Adipocyte (in vitro differentiated cells): ENCODE data around the gene CTSL.

Source experiments
- DNase-seq: peaks from one replicate; pipeline ENCODE4 v3.0.0-alpha.2; 2015; ENCODE audit warnings: low read depth
- H3K27me3 ChIP-seq: replicated peaks from 2 replicates; pipeline ENCODE4 v1.7.0; 2013; ENCODE audit warnings: mild to moderate bottlenecking, low read length, moderate library complexity; ENCODE audit not compliant: control insufficient read depth, insufficient read depth
- H3K36me3 ChIP-seq: 2 replicates; pipeline ENCODE4 v1.7.0; 2013; ENCODE audit warnings: low read length, mild to moderate bottlenecking, moderate library complexity; ENCODE audit not compliant: control insufficient read depth, insufficient read depth, severe bottlenecking
- H3K4me1 ChIP-seq: 2 replicates; pipeline ENCODE4 v1.7.0; 2013; ENCODE audit warnings: mild to moderate bottlenecking, low read length, moderate library complexity; ENCODE audit not compliant: control insufficient read depth, insufficient read depth
- H3K4me3 ChIP-seq: 2 replicates; pipeline ENCODE4 v1.7.0; 2013; ENCODE audit warnings: mild to moderate bottlenecking, low read length, moderate library complexity
- H3K9ac ChIP-seq: 2 replicates; pipeline ENCODE4 v1.7.0; 2013; ENCODE audit warnings: mild to moderate bottlenecking, low read length, moderate library complexity
- H3K9me3 ChIP-seq: 2 replicates; pipeline ENCODE4 v1.7.0; 2013; ENCODE audit warnings: mild to moderate bottlenecking, low read length, moderate library complexity; ENCODE audit not compliant: control insufficient read depth

The CTSL gene

GRCh38 chr9:87725900-87726709 lies at the start of gene CTSL:
TSS of gene CTSL (plus strand) at chr9:87726119. CDS start at chr9:87727604, 1,485 bp downstream.
- Histone ChIP-seq H3K27me3 (no peaks in the 10 kb centered on the region), H3K9me3 (no peaks in the 10 kb centered on the region), H3K36me3 (peaks cover 38% of the 10 kb centered on the region), H3K4me3 (peak within 1 kb of the TSS; percentile 85), H3K9ac (peak within 1 kb of the TSS; percentile 94), H3K4me1 (peaks cover 45% of the 10 kb centered on the region)
- DNase-seq: peak; percentile 92

GRCh38 chr9:87676976-87677775 lies 48.7 kb upstream of the CTSL start:
- H3K36me3 ChIP-seq: peaks cover 7% of the 10 kb centered on the region
- peak; percentile 35 for DNase-seq
- peaks cover 2% of the 10 kb centered on the region for H3K4me1 ChIP-seq
- H3K4me3 ChIP-seq: no peak overlapping the region
- no peaks in the 10 kb centered on the region for H3K27me3 ChIP-seq
- H3K9ac ChIP-seq: no peak overlapping the region
- H3K9me3 ChIP-seq: no peaks in the 10 kb centered on the region

GRCh38 chr9:87677776-87678587 lies 47.9 kb upstream of the CTSL start:
- no peak for DNase-seq
- H3K4me1 ChIP-seq: peaks cover 2% of the 10 kb centered on the region
- H3K4me3 ChIP-seq: no peak overlapping the region

GRCh38 chr9:87678650-87679355 lies 47.1 kb upstream of the CTSL start:
- H3K36me3 ChIP-seq: peaks cover 10% of the 10 kb centered on the region
- no peaks in the 10 kb centered on the region for H3K9me3 ChIP-seq
- no peak overlapping the region for H3K9ac ChIP-seq
- peaks cover 2% of the 10 kb centered on the region for H3K4me1 ChIP-seq
- H3K27me3 ChIP-seq: no peaks in the 10 kb centered on the region
- DNase-seq: peak; percentile 92
- no peak overlapping the region for H3K4me3 ChIP-seq

More at GRCh38 chr9:87677776-87678587, 47.9 kb upstream of the CTSL start:
- no peak overlapping the region for H3K9ac ChIP-seq
- H3K27me3 ChIP-seq: no peaks in the 10 kb centered on the region
- H3K36me3 ChIP-seq: peaks cover 10% of the 10 kb centered on the region
- no peaks in the 10 kb centered on the region for H3K9me3 ChIP-seq

GRCh38 chr9:87681271-87682061 lies 44.5 kb upstream of the CTSL start:
- Histone ChIP-seq H3K4me1 (peaks cover 18% of the 10 kb centered on the region), H3K36me3 (peaks cover 10% of the 10 kb centered on the region), H3K9ac (no peak overlapping the region), H3K27me3 (no peaks in the 10 kb centered on the region), H3K9me3 (no peaks in the 10 kb centered on the region), H3K4me3 (no peak overlapping the region)
- no peak for DNase-seq

GRCh38 chr9:87682085-87682484 lies 43.8 kb upstream of the CTSL start:
- Histone ChIP-seq H3K27me3 (no peaks in the 10 kb centered on the region), H3K9ac (no peak overlapping the region), H3K36me3 (peaks cover 10% of the 10 kb centered on the region), H3K4me3 (no peak overlapping the region), H3K9me3 (no peaks in the 10 kb centered on the region), H3K4me1 (peaks cover 18% of the 10 kb centered on the region)
- no peak for DNase-seq

- H3K36me3 ChIP-seq: peaks cover 10% of the 10 kb centered on the region
- peaks cover 18% of the 10 kb centered on the region for H3K4me1 ChIP-seq
- no peak for DNase-seq
- H3K4me3 ChIP-seq: no peak overlapping the region
- H3K9ac ChIP-seq: no peak overlapping the region
- no peaks in the 10 kb centered on the region for H3K9me3 ChIP-seq
- H3K27me3 ChIP-seq: no peaks in the 10 kb centered on the region
Measured at GRCh38 chr9:87682618-87683017, 43.3 kb upstream of the CTSL start.

- Histone ChIP-seq H3K9me3 (no peaks in the 10 kb centered on the region), H3K9ac (peak overlapping the region; percentile 29), H3K4me3 (no peak overlapping the region), H3K4me1 (peaks cover 16% of the 10 kb centered on the region), H3K36me3 (peaks cover 10% of the 10 kb centered on the region), H3K27me3 (no peaks in the 10 kb centered on the region)
- no peak for DNase-seq
Measured at GRCh38 chr9:87683751-87684626, 41.9 kb upstream of the CTSL start.

GRCh38 chr9:87684627-87685219 lies 41.2 kb upstream of the CTSL start:
- no peaks in the 10 kb centered on the region for H3K9me3 ChIP-seq
- H3K27me3 ChIP-seq: no peaks in the 10 kb centered on the region
- H3K4me3 ChIP-seq: no peak overlapping the region
- H3K4me1 ChIP-seq: peaks cover 16% of the 10 kb centered on the region
- H3K9ac ChIP-seq: peak overlapping the region; percentile 29
- DNase-seq: peak; percentile 67
- H3K36me3 ChIP-seq: peaks cover 10% of the 10 kb centered on the region
